Caco-2 (cell line): ENCODE results near the gene CD74. TPM values are rescaled to one million over a fixed set of nuclear protein-coding genes. Genes with fewer than 3 reads are reported as not detected.
A peak's percentile ranks its signal among the peaks of the same experiment; 100 is the strongest.

ENCODE experiments used
- BruUV-seq: library from RNA; stranded (reverse); fragments of 400-500 nt; replicated peaks from 2 replicates; lab custom pipeline; 2021; lab: Mats Ljungman, UMichigan
- CTCF ChIA-PET: fragments of 300-600 bp; sonication (Branson Sonifier 250); formaldehyde crosslinking; loops from one replicate; lab custom pipeline; 2022; ENCODE audit warnings: antibody characterized with exemption; lab: Charles Lee
- POLR2A ChIA-PET: fragments of 300-600 bp; sonication (Branson Sonifier 250); formaldehyde crosslinking; loops from one replicate; lab custom pipeline; 2022; ENCODE audit warnings: antibody characterized with exemption; lab: Charles Lee
- DNase-seq, 2 experiments: peaks; one replicate each; pipeline versions ENCODE4 v3.0.0 to v3.0.0-alpha.2; 2020 to 2022
- H3K27me3 ChIP-seq: replicated peaks from 2 replicates; pipeline ENCODE4 v1.6.0; 2011; ENCODE audit warnings: low read length; ENCODE audit not compliant: control insufficient read depth, insufficient read depth
- H3K36me3 ChIP-seq: 2 replicates; pipeline ENCODE4 v1.5.1; 2011; ENCODE audit warnings: low read length; ENCODE audit not compliant: control insufficient read depth, insufficient read depth
- H3K4me1 ChIP-seq: fragments of 250-450 bp; sonication (Bioruptor Pico); 2 replicates; pipeline ENCODE4 v1.5.1; 2020; ENCODE audit warnings: mild to moderate bottlenecking
- H3K4me3 ChIP-seq: 2 replicates; pipeline ENCODE4 v1.5.1; 2011; ENCODE audit warnings: low read depth, mild to moderate bottlenecking, control low read depth, low read length
- H3K9me3 ChIP-seq: fragments of 250-450 bp; sonication (Bioruptor Pico); 2 replicates; pipeline ENCODE4 v1.5.1; 2020; ENCODE audit warnings: mild to moderate bottlenecking, moderate library complexity
- H3K27ac Mint-ChIP-seq: one replicate; pipeline ENCODE4 v1.8.0; 2022; ENCODE audit warnings: mixed read lengths; ENCODE audit not compliant: unreplicated experiment
- H3K27me3 Mint-ChIP-seq: one replicate; pipeline ENCODE4 v1.8.0; 2022; ENCODE audit warnings: mixed read lengths; ENCODE audit not compliant: insufficient read depth, unreplicated experiment
- H3K36me3 Mint-ChIP-seq: one replicate; pipeline ENCODE4 v1.8.0; 2022; ENCODE audit warnings: mild to moderate bottlenecking, mixed read lengths; ENCODE audit not compliant: insufficient read depth, unreplicated experiment
- H3K4me1 Mint-ChIP-seq: one replicate; pipeline ENCODE4 v1.8.0; 2022; ENCODE audit warnings: low read depth, mixed read lengths; ENCODE audit not compliant: unreplicated experiment
- H3K4me3 Mint-ChIP-seq: one replicate; pipeline ENCODE4 v1.8.0; 2022; ENCODE audit warnings: mild to moderate bottlenecking, moderate library complexity, mixed read lengths; ENCODE audit not compliant: unreplicated experiment
- H3K9me3 Mint-ChIP-seq: one replicate; pipeline ENCODE4 v1.8.0; 2022; ENCODE audit warnings: mixed read lengths; ENCODE audit not compliant: unreplicated experiment
- CTCF ChIP-seq, 2 experiments: fragments of 200-600 bp in 1 of 2; IDR thresholded peaks; 1 replicate in 1 of 2; 2 replicates in 1 of 2; pipeline versions ENCODE4 v1.5.1 to v1.8.0; 2011 to 2022; ENCODE audit warnings: antibody characterized with exemption in 1 of 2, control low read depth in 1 of 2, inconsistent platforms in 1 of 2, low read depth in 1 of 2, low read length in 1 of 2, mild to moderate bottlenecking in 1 of 2, moderate library complexity in 1 of 2; ENCODE audit not compliant: insufficient read depth in 1 of 2, severe bottlenecking in 1 of 2, unreplicated experiment in 1 of 2
- intact Hi-C: fragments of 100-400 bp; cut with micrococcal nuclease; formaldehyde crosslinking; loops from one replicate; pipeline ENCODE4 v1.10.0; 2022; ENCODE audit not compliant: unreplicated experiment
- total RNA-seq: library from RNA; stranded (reverse); gene quantifications from 2 replicates; pipeline ENCODE4 v1.2.3, GENCODE V29; 2022

Gene CD74
- total RNA-seq, 1 experiment from 2014 or later, result 59.3 TPM

GRCh38 chr5:150356575-150357294 is 56.0 kb downstream of the CD74 start:
- no peaks in the 10 kb centered on the region for H3K9me3 ChIP-seq
- no peaks in the 10 kb centered on the region for H3K27me3 Mint-ChIP-seq
- peaks cover 21% of the 10 kb centered on the region for H3K4me1 Mint-ChIP-seq
- DNase-seq, result no peak
- ChIA-PET CTCF (no interaction called here), POLR2A (no interaction called here)
- no peak for TF ChIP-seq CTCF (IDR thresholded peaks at IDR 0.05; ENCODE audit: insufficient read depth in 1 of 2, low read depth in 1 of 2, low read length in 1 of 2, severe bottlenecking in 1 of 2, unreplicated experiment in 1 of 2)
- peaks cover 23% of the 10 kb centered on the region for H3K4me1 ChIP-seq
- intact Hi-C loops, result loop anchor here (2.0 kb wide), 1 partner anchor 80 kb away; no protein-coding TSS in a partner anchor
- H3K27ac Mint-ChIP-seq, result peak overlapping the region; percentile 80
- H3K36me3 ChIP-seq, result peaks cover 5% of the 10 kb centered on the region
- no peaks in the 10 kb centered on the region for H3K9me3 Mint-ChIP-seq
- H3K4me3 Mint-ChIP-seq, result peak overlapping the region; percentile 79
- peaks cover 27% of the 10 kb centered on the region for H3K36me3 Mint-ChIP-seq
- H3K4me3 ChIP-seq, result peak overlapping the region; percentile 98
- no TSS peak for BruUV-seq
- no peaks in the 10 kb centered on the region for H3K27me3 ChIP-seq

- Mint-ChIP-seq H3K9me3 (no peaks in the 10 kb centered on the region), H3K27ac (no peak overlapping the region), H3K4me1 (peaks cover 22% of the 10 kb centered on the region), H3K27me3 (no peaks in the 10 kb centered on the region), H3K36me3 (peaks cover 20% of the 10 kb centered on the region), H3K4me3 (no peak overlapping the region)
- ChIA-PET POLR2A (no interaction called here), CTCF (no interaction called here)
- H3K4me3 ChIP-seq, result no peak overlapping the region
- H3K9me3 ChIP-seq, result no peaks in the 10 kb centered on the region
- peaks cover 23% of the 10 kb centered on the region for H3K4me1 ChIP-seq
- no TSS peak for BruUV-seq
- TF ChIP-seq CTCF (IDR thresholded peaks at IDR 0.05; ENCODE audit: insufficient read depth in 1 of 2, low read depth in 1 of 2, low read length in 1 of 2, severe bottlenecking in 1 of 2, unreplicated experiment in 1 of 2), result no peak
- H3K36me3 ChIP-seq, result peaks cover 2% of the 10 kb centered on the region
- intact Hi-C loops, result loop anchor here (2.0 kb wide), 1 partner anchor 81 kb away; no protein-coding TSS in a partner anchor
- no peak for DNase-seq
- H3K27me3 ChIP-seq, result no peaks in the 10 kb centered on the region
Observed at GRCh38 chr5:150355791-150356190, 56.9 kb downstream of the CD74 start.

GRCh38 chr5:150353032-150353675 is 59.6 kb downstream of the CD74 start:
- peaks cover 12% of the 10 kb centered on the region for H3K4me1 ChIP-seq
- POLR2A ChIA-PET, result no interaction called here
- no peaks in the 10 kb centered on the region for H3K9me3 Mint-ChIP-seq

More at GRCh38 chr5:150353032-150353675, 59.6 kb downstream of the CD74 start:
- H3K4me1 Mint-ChIP-seq, result peaks cover 20% of the 10 kb centered on the region
- no peak overlapping the region for H3K4me3 ChIP-seq
- no peak overlapping the region for H3K4me3 Mint-ChIP-seq
- H3K27me3 Mint-ChIP-seq, result no peaks in the 10 kb centered on the region
- DNase-seq, result no peak
- no peaks in the 10 kb centered on the region for H3K36me3 Mint-ChIP-seq
- H3K36me3 ChIP-seq, result no peaks in the 10 kb centered on the region
- no TSS peak for BruUV-seq
- H3K27me3 ChIP-seq, result no peaks in the 10 kb centered on the region
- intact Hi-C loops, result no loop called here
- CTCF ChIA-PET, result no interaction called here
- TF ChIP-seq CTCF (IDR thresholded peaks at IDR 0.05; ENCODE audit: insufficient read depth in 1 of 2, low read depth in 1 of 2, low read length in 1 of 2, severe bottlenecking in 1 of 2, unreplicated experiment in 1 of 2), result no peak
- no peak overlapping the region for H3K27ac Mint-ChIP-seq
- H3K9me3 ChIP-seq, result no peaks in the 10 kb centered on the region
